ENCODE results near the gene EIF3J. TPM values are rescaled to one million over a fixed set of nuclear protein-coding genes. Genes with fewer than 3 reads are reported as not detected.

Gene EIF3J
- total and polyA plus RNA-seq, 10 of the 15 experiments (the other 5 are each of a cell fraction or from before 2014, with no cell fraction given): 34.7 to 126 (median 64.1) TPM

- H4K20me1 ChIP-seq (ENCODE audit: control insufficient read depth, insufficient read depth): no peaks in the 10 kb centered on the region
- TF ChIP-seq BCL11A (IDR thresholded peaks at IDR 0.05; ENCODE audit: low read depth, low read length): no peak
- TF ChIP-seq, protein P1, sequence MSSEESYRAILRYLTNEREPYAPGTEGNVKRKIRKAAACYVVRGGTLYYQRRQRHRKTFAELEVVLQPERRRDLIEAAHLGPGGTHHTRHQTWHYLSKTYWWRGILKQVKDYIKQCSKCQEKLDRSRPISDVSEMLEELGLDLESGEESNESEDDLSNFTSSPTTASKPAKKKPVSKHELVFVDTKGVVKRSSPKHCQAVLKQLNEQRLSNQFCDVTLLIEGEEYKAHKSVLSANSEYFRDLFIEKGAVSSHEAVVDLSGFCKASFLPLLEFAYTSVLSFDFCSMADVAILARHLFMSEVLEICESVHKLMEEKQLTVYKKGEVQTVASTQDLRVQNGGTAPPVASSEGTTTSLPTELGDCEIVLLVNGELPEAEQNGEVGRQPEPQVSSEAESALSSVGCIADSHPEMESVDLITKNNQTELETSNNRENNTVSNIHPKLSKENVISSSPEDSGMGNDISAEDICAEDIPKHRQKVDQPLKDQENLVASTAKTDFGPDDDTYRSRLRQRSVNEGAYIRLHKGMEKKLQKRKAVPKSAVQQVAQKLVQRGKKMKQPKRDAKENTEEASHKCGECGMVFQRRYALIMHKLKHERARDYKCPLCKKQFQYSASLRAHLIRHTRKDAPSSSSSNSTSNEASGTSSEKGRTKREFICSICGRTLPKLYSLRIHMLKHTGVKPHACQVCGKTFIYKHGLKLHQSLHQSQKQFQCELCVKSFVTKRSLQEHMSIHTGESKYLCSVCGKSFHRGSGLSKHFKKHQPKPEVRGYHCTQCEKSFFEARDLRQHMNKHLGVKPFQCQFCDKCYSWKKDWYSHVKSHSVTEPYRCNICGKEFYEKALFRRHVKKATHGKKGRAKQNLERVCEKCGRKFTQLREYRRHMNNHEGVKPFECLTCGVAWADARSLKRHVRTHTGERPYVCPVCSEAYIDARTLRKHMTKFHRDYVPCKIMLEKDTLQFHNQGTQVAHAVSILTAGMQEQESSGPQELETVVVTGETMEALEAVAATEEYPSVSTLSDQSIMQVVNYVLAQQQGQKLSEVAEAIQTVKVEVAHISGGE (CRISPR knock-in tag; IDR thresholded peaks at IDR 0.05): no peak
- TF ChIP-seq, protein P2, sequence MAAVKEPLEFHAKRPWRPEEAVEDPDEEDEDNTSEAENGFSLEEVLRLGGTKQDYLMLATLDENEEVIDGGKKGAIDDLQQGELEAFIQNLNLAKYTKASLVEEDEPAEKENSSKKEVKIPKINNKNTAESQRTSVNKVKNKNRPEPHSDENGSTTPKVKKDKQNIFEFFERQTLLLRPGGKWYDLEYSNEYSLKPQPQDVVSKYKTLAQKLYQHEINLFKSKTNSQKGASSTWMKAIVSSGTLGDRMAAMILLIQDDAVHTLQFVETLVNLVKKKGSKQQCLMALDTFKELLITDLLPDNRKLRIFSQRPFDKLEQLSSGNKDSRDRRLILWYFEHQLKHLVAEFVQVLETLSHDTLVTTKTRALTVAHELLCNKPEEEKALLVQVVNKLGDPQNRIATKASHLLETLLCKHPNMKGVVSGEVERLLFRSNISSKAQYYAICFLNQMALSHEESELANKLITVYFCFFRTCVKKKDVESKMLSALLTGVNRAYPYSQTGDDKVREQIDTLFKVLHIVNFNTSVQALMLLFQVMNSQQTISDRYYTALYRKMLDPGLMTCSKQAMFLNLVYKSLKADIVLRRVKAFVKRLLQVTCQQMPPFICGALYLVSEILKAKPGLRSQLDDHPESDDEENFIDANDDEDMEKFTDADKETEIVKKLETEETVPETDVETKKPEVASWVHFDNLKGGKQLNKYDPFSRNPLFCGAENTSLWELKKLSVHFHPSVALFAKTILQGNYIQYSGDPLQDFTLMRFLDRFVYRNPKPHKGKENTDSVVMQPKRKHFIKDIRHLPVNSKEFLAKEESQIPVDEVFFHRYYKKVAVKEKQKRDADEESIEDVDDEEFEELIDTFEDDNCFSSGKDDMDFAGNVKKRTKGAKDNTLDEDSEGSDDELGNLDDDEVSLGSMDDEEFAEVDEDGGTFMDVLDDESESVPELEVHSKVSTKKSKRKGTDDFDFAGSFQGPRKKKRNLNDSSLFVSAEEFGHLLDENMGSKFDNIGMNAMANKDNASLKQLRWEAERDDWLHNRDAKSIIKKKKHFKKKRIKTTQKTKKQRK (IDR thresholded peaks at IDR 0.05; ENCODE audit: low read depth, low read length): no peak
- no peak for TF ChIP-seq CHD4 (IDR thresholded peaks at IDR 0.05)
- no peak for TF ChIP-seq FOXM1 (IDR thresholded peaks at IDR 0.05; ENCODE audit: low read depth, low read length)
- TF ChIP-seq IRF3 (IDR thresholded peaks at IDR 0.05): no peak
- no peak for TF ChIP-seq ZBTB40 (IDR thresholded peaks at IDR 0.05; ENCODE audit: borderline replicate concordance)
- no peak for TF ChIP-seq EP300 (IDR thresholded peaks at IDR 0.05; ENCODE audit: borderline replicate concordance in 1 of 2, control insufficient read depth in 1 of 2, low read depth in 2 of 2, low read length in 2 of 2)
- no peak for TF ChIP-seq STAT1 (conservative IDR thresholded peaks at IDR 0.05)
Observed at GRCh38 chr15:44554934-44555723, 18.2 kb downstream of the EIF3J start.

More at GRCh38 chr15:44554934-44555723, 18.2 kb downstream of the EIF3J start:
- Histone ChIP-seq H3K27ac (ENCODE audit: control insufficient read depth, insufficient read depth) (no peak overlapping the region), H3K4me3 (no peak overlapping the region), H3K9me3 (replicated peaks; ENCODE audit: control insufficient read depth, insufficient read depth, low read length) (no peaks in the 10 kb centered on the region), H3K4me1 (ENCODE audit: control insufficient read depth, insufficient read depth, low read length) (no peaks in the 10 kb centered on the region), H3K79me2 (ENCODE audit: control insufficient read depth, insufficient read depth, low read length) (peaks cover 4% of the 10 kb centered on the region), H2AFZ (ENCODE audit: control insufficient read depth, low read depth, low read length) (no peak overlapping the region), H3K4me2 (ENCODE audit: control insufficient read depth, insufficient read depth) (no peak overlapping the region), H3K27me3 (replicated peaks in 1 of 2; ENCODE audit: control insufficient read depth in 2 of 2, insufficient read depth in 2 of 2, low read length in 1 of 2) (no peaks in the 10 kb centered on the region), H3K36me3 (ENCODE audit: control insufficient read depth in 2 of 2, insufficient read depth in 2 of 2, low read length in 1 of 2) (peaks cover 9 to 33% of the 10 kb centered on the region in 2 experiments), H3K9ac (ENCODE audit: control insufficient read depth, insufficient read depth, low read length) (no peak overlapping the region)
- no peak for DNase-seq (ENCODE audit: low read depth, low spot score)
- intact Hi-C loops (cut with micrococcal nuclease; ENCODE audit: unreplicated experiment): no loop called here
- TSS peak; percentile 12 for BruUV-seq (replicated peaks)
- no peak for FAIRE-seq
- CTCF ChIA-PET: interaction anchor here (1.0 to 1.6 kb wide), 3 partner anchors 9 to 182 kb away, joined by 4 to 5 read pairs (median 4); no protein-coding TSS in a partner anchor
- RAD21 ChIA-PET (ENCODE audit: unreplicated experiment): interaction anchor here (1.3 kb wide), 1 partner anchor 9 kb away, joined by 4 read pairs; no protein-coding TSS in a partner anchor
- no peak for ATAC-seq
- 94% methylated on average over 4 of the region's 4 CpGs for WGBS (ENCODE audit: insufficient coverage, insufficient replicate concordance, low lambda C conversion rate, missing lambda C conversion rate)
- POLR2A ChIA-PET: interaction anchor here (0.5 kb wide), 1 partner anchor 16 kb away, joined by 5 read pairs; no protein-coding TSS in a partner anchor
- in situ Hi-C loops (cut with MboI): no loop called here
- SMC1A ChIA-PET (ENCODE audit: uncharacterized antibody, unreplicated experiment): interaction anchor here (1.6 kb wide), 1 partner anchor 9 kb away, joined by 3 read pairs; no protein-coding TSS in a partner anchor

Measured in GM12878 (cell line).